Measurements from ENCODE around the gene KIAA1586.

KIAA1586 gene

GRCh38 chr6:57069228-57069627 is 22.7 kb downstream of the KIAA1586 start:
- no peak for TF ChIP-seq EZH2phosphoT487 (IDR thresholded peaks at IDR 0.05; ENCODE audit: borderline replicate concordance, low read length)
- no peak for TF ChIP-seq CTCF (IDR thresholded peaks at IDR 0.05; ENCODE audit: low read depth, low read length, poor library complexity, severe bottlenecking)
- H3K27ac ChIP-seq (ENCODE audit: low read depth, low read length): no peak overlapping the region
- H3K4me2 ChIP-seq (ENCODE audit: low read length): no peak overlapping the region
- H3K9me3 ChIP-seq (ENCODE audit: control insufficient read depth, insufficient read depth, low read length): no peaks in the 10 kb centered on the region
- no peak overlapping the region for H3K4me3 ChIP-seq (ENCODE audit: low read length)
- no peaks in the 10 kb centered on the region for H4K20me1 ChIP-seq (ENCODE audit: control insufficient read depth, insufficient read depth, low read depth, low read length)
- no peaks in the 10 kb centered on the region for H3K9me2 ChIP-seq (replicated peaks; ENCODE audit: control insufficient read depth, low read length)
- H3K27me3 ChIP-seq (ENCODE audit: control insufficient read depth, low read length): no peaks in the 10 kb centered on the region
- H3F3A ChIP-seq (ENCODE audit: control insufficient read depth, insufficient read depth): no peaks in the 10 kb centered on the region
- no peaks in the 10 kb centered on the region for H3K36me3 ChIP-seq (ENCODE audit: control insufficient read depth, low read length)
- H3K79me2 ChIP-seq (ENCODE audit: control insufficient read depth, low read length): no peaks in the 10 kb centered on the region
- H3K4me1 ChIP-seq (ENCODE audit: control insufficient read depth, low read length): peaks cover 11% of the 10 kb centered on the region

- TF ChIP-seq EZH2phosphoT487 (IDR thresholded peaks at IDR 0.05; ENCODE audit: borderline replicate concordance, low read length) (no peak), CTCF (IDR thresholded peaks at IDR 0.05; ENCODE audit: low read depth, low read length, poor library complexity, severe bottlenecking) (no peak)
- Histone ChIP-seq H3K27me3 (ENCODE audit: control insufficient read depth, low read length) (no peaks in the 10 kb centered on the region), H3K4me1 (ENCODE audit: control insufficient read depth, low read length) (peaks cover 4% of the 10 kb centered on the region), H3K9me2 (replicated peaks; ENCODE audit: control insufficient read depth, low read length) (no peaks in the 10 kb centered on the region), H3K4me2 (ENCODE audit: low read length) (no peak overlapping the region), H4K20me1 (ENCODE audit: control insufficient read depth, insufficient read depth, low read depth, low read length) (no peaks in the 10 kb centered on the region), H3K27ac (ENCODE audit: low read depth, low read length) (no peak overlapping the region), H3F3A (ENCODE audit: control insufficient read depth, insufficient read depth) (no peaks in the 10 kb centered on the region), H3K79me2 (ENCODE audit: control insufficient read depth, low read length) (no peaks in the 10 kb centered on the region), H3K4me3 (ENCODE audit: low read length) (no peak overlapping the region), H3K9me3 (ENCODE audit: control insufficient read depth, insufficient read depth, low read length) (no peaks in the 10 kb centered on the region), H3K36me3 (ENCODE audit: control insufficient read depth, low read length) (no peaks in the 10 kb centered on the region)
Measured at GRCh38 chr6:57069920-57070331, 23.4 kb downstream of the KIAA1586 start.

- TF ChIP-seq CTCF (IDR thresholded peaks at IDR 0.05; ENCODE audit: low read depth, low read length, poor library complexity, severe bottlenecking) (no peak), EZH2phosphoT487 (IDR thresholded peaks at IDR 0.05; ENCODE audit: borderline replicate concordance, low read length) (no peak)
- Histone ChIP-seq H3K36me3 (ENCODE audit: control insufficient read depth, low read length) (no peaks in the 10 kb centered on the region), H4K20me1 (ENCODE audit: control insufficient read depth, insufficient read depth, low read depth, low read length) (no peaks in the 10 kb centered on the region), H3K9me3 (ENCODE audit: control insufficient read depth, insufficient read depth, low read length) (no peaks in the 10 kb centered on the region), H3K27ac (ENCODE audit: low read depth, low read length) (no peak overlapping the region), H3F3A (ENCODE audit: control insufficient read depth, insufficient read depth) (no peaks in the 10 kb centered on the region), H3K4me1 (ENCODE audit: control insufficient read depth, low read length) (no peaks in the 10 kb centered on the region), H3K4me3 (ENCODE audit: low read length) (no peak overlapping the region), H3K79me2 (ENCODE audit: control insufficient read depth, low read length) (no peaks in the 10 kb centered on the region), H3K27me3 (ENCODE audit: control insufficient read depth, low read length) (no peaks in the 10 kb centered on the region), H3K4me2 (ENCODE audit: low read length) (no peak overlapping the region), H3K9me2 (replicated peaks; ENCODE audit: control insufficient read depth, low read length) (no peaks in the 10 kb centered on the region)
Measured at GRCh38 chr6:57072108-57072507, 25.6 kb downstream of the KIAA1586 start.

- no peaks in the 10 kb centered on the region for H4K20me1 ChIP-seq (ENCODE audit: control insufficient read depth, insufficient read depth, low read depth, low read length)
- H3K9me2 ChIP-seq (replicated peaks; ENCODE audit: control insufficient read depth, low read length): no peaks in the 10 kb centered on the region
- no peaks in the 10 kb centered on the region for H3K4me1 ChIP-seq (ENCODE audit: control insufficient read depth, low read length)
- H3K79me2 ChIP-seq (ENCODE audit: control insufficient read depth, low read length): no peaks in the 10 kb centered on the region
- no peak overlapping the region for H3K4me2 ChIP-seq (ENCODE audit: low read length)
- no peaks in the 10 kb centered on the region for H3K27me3 ChIP-seq (ENCODE audit: control insufficient read depth, low read length)
- H3K36me3 ChIP-seq (ENCODE audit: control insufficient read depth, low read length): no peaks in the 10 kb centered on the region
- no peaks in the 10 kb centered on the region for H3K9me3 ChIP-seq (ENCODE audit: control insufficient read depth, insufficient read depth, low read length)
- H3K4me3 ChIP-seq (ENCODE audit: low read length): no peak overlapping the region
- TF ChIP-seq CTCF (IDR thresholded peaks at IDR 0.05; ENCODE audit: low read depth, low read length, poor library complexity, severe bottlenecking) (no peak), EZH2phosphoT487 (IDR thresholded peaks at IDR 0.05; ENCODE audit: borderline replicate concordance, low read length) (no peak)
- H3K27ac ChIP-seq (ENCODE audit: low read depth, low read length): no peak overlapping the region
- H3F3A ChIP-seq (ENCODE audit: control insufficient read depth, insufficient read depth): no peaks in the 10 kb centered on the region
Measured at GRCh38 chr6:57074383-57074782, 27.9 kb downstream of the KIAA1586 start.
